HG03442 (cell line): Measurements from ENCODE around the gene GPR101.

Experiments
- ATAC-seq: cut with Tn5 transposase; IDR thresholded peaks from one replicate; pipeline ENCODE4 v1.9.1; 2021; ENCODE audit warnings: mild to moderate bottlenecking, moderate library complexity; ENCODE audit not compliant: unreplicated experiment

The GPR101 gene

GRCh38 chrX:137033774-137034507 lies at the start of gene GPR101:
GPR101 (minus strand) TSS chrX:137033995; CDS start chrX:137031674, 2,321 bp downstream.
- ATAC-seq = no peak

DNA sequence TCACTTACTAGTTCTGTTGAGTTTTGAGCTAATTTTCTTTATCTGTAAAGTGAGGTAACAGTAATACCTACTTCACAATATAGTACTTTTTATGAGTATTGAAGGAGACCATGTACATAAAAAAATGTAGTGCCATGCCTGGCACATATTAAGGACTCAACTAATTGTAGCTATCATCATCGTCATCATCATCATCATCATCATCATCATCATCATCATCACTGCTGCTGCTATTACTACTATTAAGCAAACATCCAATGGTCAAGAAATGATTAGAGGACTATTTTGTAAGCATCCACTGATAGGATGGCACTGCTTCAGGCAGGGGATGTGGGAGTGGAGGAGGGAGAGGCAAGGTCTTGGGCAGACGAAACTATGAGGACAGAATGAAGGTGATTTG lies 47.4 kb upstream of the GPR101 start:
- no peak for ATAC-seq

GRCh38 chrX:137072396-137072795 lies 38.6 kb upstream of the GPR101 start:
- ATAC-seq = no peak

DNA sequence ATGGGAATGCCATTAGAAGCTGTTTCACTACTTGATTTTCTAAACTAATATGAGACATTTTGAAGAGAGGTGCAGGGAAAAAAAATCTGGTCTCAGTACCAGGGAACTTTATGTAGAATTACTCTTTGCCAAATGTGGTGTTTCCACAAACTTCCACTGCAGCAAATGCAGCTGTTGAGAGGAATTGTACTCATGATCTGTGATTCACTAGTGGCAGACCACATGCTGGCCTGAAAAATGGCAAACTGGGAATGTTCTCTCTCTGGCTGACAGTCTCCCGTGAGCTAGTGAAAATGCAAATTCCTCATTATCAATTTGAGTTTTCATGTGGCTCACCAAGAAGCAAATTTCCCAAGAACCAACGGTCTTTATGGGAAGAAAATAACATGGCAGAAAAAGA lies 37.8 kb upstream of the GPR101 start:
- no peak for ATAC-seq

- ATAC-seq = no peak
Measured at GRCh38 chrX:137067147-137067546, 33.4 kb upstream of the GPR101 start.

GRCh38 chrX:137062915-137063617 lies 29.3 kb upstream of the GPR101 start:
- no peak for ATAC-seq

- ATAC-seq = no peak
Measured at GRCh38 chrX:137058339-137059127, 24.7 kb upstream of the GPR101 start.

DNA sequence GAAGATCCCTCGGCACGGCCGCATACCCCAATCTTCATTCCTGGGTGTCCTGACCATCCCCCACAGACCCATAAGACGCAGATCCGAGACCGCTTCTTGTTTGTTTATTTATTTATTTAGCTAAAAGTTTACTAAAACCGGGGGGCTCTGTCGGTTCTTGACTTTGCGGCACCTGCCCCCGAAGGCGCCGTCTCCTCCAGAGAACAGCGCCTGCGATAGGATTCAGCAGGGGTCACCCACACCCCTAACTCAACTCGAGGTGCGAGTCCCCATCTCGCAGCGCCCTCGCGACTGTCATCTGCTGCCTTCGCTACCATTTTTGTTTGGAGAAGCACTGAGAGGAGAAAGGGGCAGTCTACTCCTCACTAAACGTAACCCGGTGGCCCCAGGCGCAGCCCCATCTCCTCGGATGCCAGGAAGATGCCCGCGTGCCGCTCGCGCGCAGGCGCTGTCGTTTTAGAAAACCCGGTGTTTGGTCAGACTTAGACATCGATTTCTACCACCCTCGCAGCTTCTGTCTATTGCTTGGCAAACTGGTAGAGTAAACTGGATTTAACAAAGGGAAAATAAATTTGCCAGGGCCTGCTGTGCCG lies 18.9 kb upstream of the GPR101 start:
- ATAC-seq = peak; percentile 24

GRCh38 chrX:137051978-137052642 lies 18.3 kb upstream of the GPR101 start:
- peak; percentile 91 for ATAC-seq

GRCh38 chrX:137044893-137045292 lies 11.1 kb upstream of the GPR101 start:
- no peak for ATAC-seq

DNA sequence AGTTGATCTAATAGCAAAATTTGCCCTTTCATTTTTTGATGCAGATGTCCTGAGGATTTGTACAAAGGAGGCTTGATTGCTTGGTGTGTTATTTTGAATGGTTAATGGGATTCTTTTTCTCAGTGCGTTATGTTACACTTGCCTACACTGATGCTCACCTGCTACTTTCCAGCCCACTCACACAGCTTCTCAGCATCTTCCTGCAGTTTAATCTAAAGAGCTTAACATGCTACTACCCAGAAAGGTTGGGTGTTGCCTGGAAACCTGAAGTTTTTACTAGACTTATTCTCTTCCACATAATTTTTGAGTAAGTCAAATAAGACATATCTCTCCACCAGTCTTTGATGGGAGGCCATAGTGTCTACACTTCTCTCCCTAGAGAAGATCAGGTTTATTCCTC lies 9.9 kb upstream of the GPR101 start:
- no peak for ATAC-seq

GRCh38 chrX:137041329-137041728 lies 7.5 kb upstream of the GPR101 start:
- no peak for ATAC-seq

GRCh38 chrX:137040113-137040794 lies 6.5 kb upstream of the GPR101 start:
- no peak for ATAC-seq

DNA sequence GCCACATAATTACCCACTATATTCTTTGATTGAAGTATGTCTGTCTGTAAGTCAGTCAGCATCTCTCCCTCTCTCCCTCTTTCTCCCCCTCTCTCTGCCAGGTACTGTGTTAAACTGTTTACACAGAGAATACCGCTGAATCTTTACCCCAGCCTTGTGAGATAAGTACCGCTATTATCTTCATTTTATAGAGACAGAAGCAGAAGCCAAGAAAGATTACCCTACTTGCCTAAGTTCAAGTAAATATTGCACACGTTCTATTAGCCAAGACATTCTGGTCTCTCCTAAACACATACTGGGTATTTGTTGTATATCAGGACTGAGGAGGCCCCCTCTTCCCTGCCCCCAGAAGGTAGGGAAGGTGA lies 695 bp upstream of the GPR101 start:
- ATAC-seq = no peak

- ATAC-seq = no peak
Measured at GRCh38 chrX:137032841-137033773, 688 bp downstream of the GPR101 start.

DNA sequence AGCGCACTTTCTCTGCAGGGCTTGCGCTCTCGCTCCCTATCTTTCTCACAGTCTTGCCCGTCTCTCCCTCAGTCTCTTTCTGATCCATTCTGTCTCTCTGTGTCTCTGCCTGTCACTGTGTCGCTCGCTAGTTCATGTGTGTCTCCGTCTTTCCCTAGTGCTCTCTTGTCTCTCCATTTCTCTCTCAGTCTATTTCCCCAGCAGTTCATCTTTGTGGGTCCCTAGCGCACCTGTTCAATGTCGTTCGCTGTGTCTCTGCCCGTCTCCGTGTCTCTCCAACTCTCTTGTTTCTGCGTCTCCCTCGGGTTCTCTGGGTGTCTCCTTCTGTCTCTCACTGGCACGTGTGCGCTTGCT lies 1.5 kb downstream of the GPR101 start:
- no peak for ATAC-seq

DNA sequence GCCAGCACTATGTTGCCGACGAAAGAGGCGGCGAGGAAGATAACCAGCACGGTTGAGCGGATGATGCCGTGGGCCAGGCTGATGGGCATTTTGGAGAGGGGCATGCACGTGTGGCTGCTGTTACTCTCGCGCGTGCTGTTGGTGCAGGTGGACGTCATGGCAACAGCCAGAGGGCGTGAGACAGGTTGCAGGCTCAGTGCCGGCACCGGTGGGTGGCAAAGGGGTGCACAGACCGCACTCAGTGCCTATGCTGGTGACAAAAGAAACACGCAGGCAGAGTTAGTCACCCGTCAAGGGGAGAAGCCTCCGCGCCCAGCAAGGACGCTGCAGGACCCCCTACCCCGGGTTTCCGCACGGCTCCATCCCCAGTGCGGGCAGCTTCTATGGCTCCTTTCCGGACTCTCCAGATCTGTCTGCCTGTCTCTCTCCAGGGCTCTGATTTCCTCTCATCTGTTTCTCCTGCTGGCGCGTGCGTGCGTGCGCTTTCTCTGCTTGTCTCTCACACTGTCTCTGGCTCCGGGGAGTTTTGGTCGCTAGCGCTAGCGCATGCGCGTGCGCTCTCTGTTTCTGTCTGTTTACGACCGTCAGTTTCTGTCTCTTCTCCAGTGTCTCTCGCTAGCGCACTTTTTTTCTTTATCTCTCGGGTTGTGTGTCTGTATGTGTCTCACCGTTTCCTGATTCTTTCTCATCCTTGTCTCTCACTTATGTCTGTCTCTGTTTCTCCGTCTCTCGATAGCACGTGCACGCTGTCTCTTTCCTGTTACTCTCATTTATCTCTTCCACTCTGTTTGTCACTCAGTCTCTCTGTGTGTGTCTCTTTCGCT lies 2.1 kb downstream of the GPR101 start:
- peak; percentile 87 for ATAC-seq

- ATAC-seq = no peak
Measured at GRCh38 chrX:137031039-137031438, 2.8 kb downstream of the GPR101 start.
